RWPE2 (cell line): Measurements from ENCODE around the gene LRIT2.

ENCODE experiments used
- ATAC-seq: fragments of 200-7000 bp; cut with Tn5 transposase; 3 replicates; pipeline ENCODE4 v1.9.1; 2021; ENCODE audit warnings: low read depth
- DNase-seq: peaks from one replicate; pipeline ENCODE4 v3.0.0-alpha.2; 2020; ENCODE audit warnings: low spot score
- H3K27ac ChIP-seq: fragments of 450-650 bp; 2 replicates; pipeline ENCODE4 v1.5.1; 2017; ENCODE audit warnings: mild to moderate bottlenecking; ENCODE audit not compliant: poor library complexity, severe bottlenecking
- H3K27me3 ChIP-seq: fragments of 250-450 bp; sonication (Bioruptor Pico); 2 replicates; pipeline ENCODE4 v1.5.1; 2021; ENCODE audit warnings: mild to moderate bottlenecking, moderate library complexity; ENCODE audit not compliant: insufficient read depth, poor library complexity, severe bottlenecking
- H3K36me3 ChIP-seq: fragments of 250-450 bp; sonication (Bioruptor Pico); 2 replicates; pipeline ENCODE4 v1.5.1; 2020; ENCODE audit warnings: low read depth, mild to moderate bottlenecking, moderate library complexity
- H3K4me1 ChIP-seq: fragments of 250-450 bp; sonication (Bioruptor Pico); 2 replicates; pipeline ENCODE4 v1.5.1; 2021; ENCODE audit warnings: mild to moderate bottlenecking, moderate library complexity; ENCODE audit not compliant: insufficient read depth, poor library complexity, severe bottlenecking
- H3K4me3 ChIP-seq: fragments of 250-450 bp; sonication (Bioruptor Pico); 2 replicates; pipeline ENCODE4 v1.5.1; 2021; ENCODE audit warnings: mild to moderate bottlenecking, moderate library complexity; ENCODE audit not compliant: severe bottlenecking
- H3K9me3 ChIP-seq: fragments of 250-450 bp; sonication (Bioruptor Pico); 2 replicates; pipeline ENCODE4 v1.5.1; 2021; ENCODE audit warnings: mild to moderate bottlenecking, moderate library complexity; ENCODE audit not compliant: severe bottlenecking
- TF ChIP-seq, protein P1 (sequence below): fragments of 450-650 bp; IDR thresholded peaks from one replicate; pipeline ENCODE4 v1.5.1; 2017; ENCODE audit warnings: mild to moderate bottlenecking, moderate library complexity; ENCODE audit not compliant: poor library complexity, severe bottlenecking

The LRIT2 gene

DNA sequence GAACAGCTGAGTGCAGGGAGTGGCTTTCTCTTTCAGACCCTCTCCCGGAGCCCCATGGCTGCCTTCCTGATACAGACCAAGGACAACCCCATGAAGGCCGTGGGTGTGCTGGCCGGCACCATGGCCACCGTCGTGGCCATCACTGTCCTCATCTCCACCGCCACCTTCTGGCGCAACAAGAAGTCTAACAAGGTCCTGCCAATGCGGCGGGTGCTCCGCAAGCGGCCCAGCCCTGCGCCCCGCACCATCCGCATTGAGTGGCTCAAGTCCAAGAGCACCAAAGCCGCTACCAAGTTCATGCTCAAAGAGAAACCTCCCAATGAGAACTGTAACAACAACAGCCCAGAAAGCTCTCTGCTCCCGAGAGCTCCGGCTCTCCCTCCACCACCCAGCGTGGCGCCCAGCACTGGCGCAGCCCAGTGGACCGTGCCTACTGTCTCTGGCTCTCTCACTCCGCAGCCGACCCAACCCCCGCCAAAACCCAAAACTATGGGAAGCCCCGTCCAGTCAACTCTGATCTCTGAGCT, 11.2 kb downstream of the LRIT2 start:
- H3K27ac ChIP-seq = no peak overlapping the region
- ATAC-seq (no peak), DNase-seq (no peak)
- no peaks in the 10 kb centered on the region for H3K9me3 ChIP-seq
- H3K4me3 ChIP-seq = no peak overlapping the region
- H3K27me3 ChIP-seq = no peaks in the 10 kb centered on the region
- H3K36me3 ChIP-seq = no peaks in the 10 kb centered on the region
- H3K4me1 ChIP-seq = no peaks in the 10 kb centered on the region
- TF ChIP-seq, protein P1, sequence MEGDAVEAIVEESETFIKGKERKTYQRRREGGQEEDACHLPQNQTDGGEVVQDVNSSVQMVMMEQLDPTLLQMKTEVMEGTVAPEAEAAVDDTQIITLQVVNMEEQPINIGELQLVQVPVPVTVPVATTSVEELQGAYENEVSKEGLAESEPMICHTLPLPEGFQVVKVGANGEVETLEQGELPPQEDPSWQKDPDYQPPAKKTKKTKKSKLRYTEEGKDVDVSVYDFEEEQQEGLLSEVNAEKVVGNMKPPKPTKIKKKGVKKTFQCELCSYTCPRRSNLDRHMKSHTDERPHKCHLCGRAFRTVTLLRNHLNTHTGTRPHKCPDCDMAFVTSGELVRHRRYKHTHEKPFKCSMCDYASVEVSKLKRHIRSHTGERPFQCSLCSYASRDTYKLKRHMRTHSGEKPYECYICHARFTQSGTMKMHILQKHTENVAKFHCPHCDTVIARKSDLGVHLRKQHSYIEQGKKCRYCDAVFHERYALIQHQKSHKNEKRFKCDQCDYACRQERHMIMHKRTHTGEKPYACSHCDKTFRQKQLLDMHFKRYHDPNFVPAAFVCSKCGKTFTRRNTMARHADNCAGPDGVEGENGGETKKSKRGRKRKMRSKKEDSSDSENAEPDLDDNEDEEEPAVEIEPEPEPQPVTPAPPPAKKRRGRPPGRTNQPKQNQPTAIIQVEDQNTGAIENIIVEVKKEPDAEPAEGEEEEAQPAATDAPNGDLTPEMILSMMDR = no peak

DNA sequence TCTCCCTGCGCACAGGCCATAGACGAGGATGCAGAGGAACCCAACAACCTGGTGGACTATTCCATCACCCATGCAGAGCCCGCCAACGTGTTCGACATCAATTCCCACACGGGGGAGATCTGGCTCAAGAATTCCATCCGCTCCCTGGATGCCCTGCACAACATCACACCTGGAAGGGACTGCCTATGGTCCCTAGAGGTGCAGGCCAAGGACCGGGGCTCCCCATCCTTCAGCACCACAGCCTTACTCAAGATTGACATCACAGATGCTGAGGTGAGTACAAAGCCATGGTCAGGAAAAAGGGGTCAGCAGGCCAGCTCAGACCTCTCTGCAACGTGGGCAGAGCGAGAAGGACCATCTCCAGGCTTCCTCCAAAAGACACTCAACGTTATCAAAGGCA, 12.3 kb downstream of the LRIT2 start:
- Histone ChIP-seq H3K27me3 (no peaks in the 10 kb centered on the region), H3K36me3 (no peaks in the 10 kb centered on the region), H3K9me3 (no peaks in the 10 kb centered on the region), H3K27ac (no peak overlapping the region), H3K4me1 (no peaks in the 10 kb centered on the region), H3K4me3 (no peak overlapping the region)
- TF ChIP-seq, protein P1 = no peak
- no peak for ATAC-seq
- DNase-seq = no peak

DNA sequence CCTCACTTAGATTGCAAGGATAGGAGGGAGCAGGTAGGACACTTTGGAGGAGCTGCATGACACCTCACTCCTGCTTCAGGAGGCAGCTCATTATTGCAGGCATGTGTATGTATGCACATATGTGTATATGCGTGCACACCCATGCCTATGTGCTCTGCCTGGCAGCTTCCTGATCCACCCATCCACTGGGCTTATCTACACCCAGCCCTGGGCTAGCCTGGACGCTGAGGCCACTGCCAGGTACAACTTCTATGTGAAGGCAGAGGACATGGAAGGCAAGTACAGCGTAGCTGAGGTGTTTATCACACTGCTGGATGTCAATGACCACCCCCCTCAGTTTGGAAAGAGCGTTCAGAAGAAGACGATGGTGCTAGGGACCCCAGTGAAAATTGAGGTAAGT, 13.3 kb downstream of the LRIT2 start:
- DNase-seq (no peak), ATAC-seq (no peak)
- Histone ChIP-seq H3K4me1 (no peaks in the 10 kb centered on the region), H3K36me3 (no peaks in the 10 kb centered on the region), H3K9me3 (no peaks in the 10 kb centered on the region), H3K27me3 (no peaks in the 10 kb centered on the region), H3K4me3 (no peak overlapping the region), H3K27ac (no peak overlapping the region)
- TF ChIP-seq, protein P1 = no peak

DNA sequence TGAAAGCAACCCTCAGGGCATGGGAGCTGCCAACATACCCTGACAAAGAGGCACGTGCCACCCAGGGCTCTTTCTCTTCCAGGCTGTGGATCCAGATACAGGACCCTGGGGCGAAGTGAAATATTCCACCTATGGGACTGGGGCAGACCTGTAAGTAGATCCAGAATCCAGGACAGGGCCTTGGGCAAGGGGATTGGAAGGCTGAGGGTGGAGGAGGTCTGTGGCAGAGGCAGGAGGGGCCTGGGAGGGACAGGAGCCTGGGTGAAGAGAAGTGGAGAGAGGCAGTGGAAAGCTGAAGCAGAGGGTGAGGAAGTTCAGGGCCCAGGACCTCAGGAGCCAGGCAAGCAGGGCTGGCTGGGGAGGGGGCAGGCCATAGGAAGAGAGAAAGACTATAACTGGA, 13.8 kb downstream of the LRIT2 start:
- Histone ChIP-seq H3K36me3 (no peaks in the 10 kb centered on the region), H3K4me1 (no peaks in the 10 kb centered on the region), H3K27me3 (no peaks in the 10 kb centered on the region), H3K27ac (no peak overlapping the region), H3K9me3 (no peaks in the 10 kb centered on the region), H3K4me3 (no peak overlapping the region)
- DNase-seq = no peak
- ATAC-seq = no peak
- TF ChIP-seq, protein P1 = no peak

DNA sequence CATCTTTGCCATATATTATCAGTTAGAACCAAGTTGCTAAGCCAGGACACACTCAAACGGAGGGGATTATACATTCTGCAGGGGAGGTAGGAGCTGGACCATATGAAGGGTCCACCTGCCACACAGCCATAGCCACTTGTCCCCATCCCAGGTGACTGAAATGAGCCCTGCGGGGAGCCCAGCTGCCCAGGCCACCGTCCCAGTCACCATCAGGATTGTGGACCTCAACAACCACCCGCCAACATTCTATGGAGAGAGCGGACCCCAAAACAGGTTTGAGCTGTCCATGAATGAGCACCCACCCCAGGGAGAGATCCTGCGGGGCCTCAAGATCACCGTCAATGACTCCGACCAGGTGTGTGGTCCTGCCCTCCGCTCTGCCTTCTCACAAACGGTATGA, 17.3 kb downstream of the LRIT2 start:
- Histone ChIP-seq H3K27ac (no peak overlapping the region), H3K27me3 (no peaks in the 10 kb centered on the region), H3K36me3 (no peaks in the 10 kb centered on the region), H3K4me3 (no peak overlapping the region), H3K4me1 (no peaks in the 10 kb centered on the region), H3K9me3 (no peaks in the 10 kb centered on the region)
- no peak for ATAC-seq
- no peak for DNase-seq
- TF ChIP-seq, protein P1 = no peak
